NCI-H1694 (cell line): Measurements from ENCODE around the gene MYH6.
"Not testable (repeated sequence)": the region's sequence is repeated elsewhere in the genome, so short reads cannot be mapped to it uniquely, and the experiment has no call there.

Source experiments
- DNase-seq: peaks from one replicate; lab custom pipeline; 2025; lab: John Stamatoyannopoulos, UW

MYH6 gene

DNA sequence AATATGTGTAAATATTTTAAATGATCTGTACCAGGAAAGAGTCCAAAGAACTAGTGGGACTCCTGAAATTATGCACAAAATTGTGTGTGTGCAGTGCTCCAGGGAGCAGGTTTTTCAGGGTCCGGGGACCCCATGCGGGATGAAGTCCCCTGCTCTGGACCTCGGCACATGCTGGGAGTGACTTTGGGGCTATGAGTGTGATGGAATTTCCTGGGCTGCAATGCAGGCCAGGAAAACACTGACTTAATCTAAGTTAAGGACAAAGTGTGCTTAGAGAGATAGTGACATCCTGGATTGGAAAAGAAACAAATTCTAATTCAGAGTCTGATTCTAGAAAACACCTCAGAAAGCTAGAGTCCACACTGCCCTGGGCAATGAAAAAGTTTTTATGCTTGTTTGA lies 6.2 kb upstream of the MYH6 start:
- DNase-seq = no peak

- no peak for DNase-seq
Measured at GRCh38 chr14:23413681-23414080, 5.6 kb upstream of the MYH6 start.

DNA sequence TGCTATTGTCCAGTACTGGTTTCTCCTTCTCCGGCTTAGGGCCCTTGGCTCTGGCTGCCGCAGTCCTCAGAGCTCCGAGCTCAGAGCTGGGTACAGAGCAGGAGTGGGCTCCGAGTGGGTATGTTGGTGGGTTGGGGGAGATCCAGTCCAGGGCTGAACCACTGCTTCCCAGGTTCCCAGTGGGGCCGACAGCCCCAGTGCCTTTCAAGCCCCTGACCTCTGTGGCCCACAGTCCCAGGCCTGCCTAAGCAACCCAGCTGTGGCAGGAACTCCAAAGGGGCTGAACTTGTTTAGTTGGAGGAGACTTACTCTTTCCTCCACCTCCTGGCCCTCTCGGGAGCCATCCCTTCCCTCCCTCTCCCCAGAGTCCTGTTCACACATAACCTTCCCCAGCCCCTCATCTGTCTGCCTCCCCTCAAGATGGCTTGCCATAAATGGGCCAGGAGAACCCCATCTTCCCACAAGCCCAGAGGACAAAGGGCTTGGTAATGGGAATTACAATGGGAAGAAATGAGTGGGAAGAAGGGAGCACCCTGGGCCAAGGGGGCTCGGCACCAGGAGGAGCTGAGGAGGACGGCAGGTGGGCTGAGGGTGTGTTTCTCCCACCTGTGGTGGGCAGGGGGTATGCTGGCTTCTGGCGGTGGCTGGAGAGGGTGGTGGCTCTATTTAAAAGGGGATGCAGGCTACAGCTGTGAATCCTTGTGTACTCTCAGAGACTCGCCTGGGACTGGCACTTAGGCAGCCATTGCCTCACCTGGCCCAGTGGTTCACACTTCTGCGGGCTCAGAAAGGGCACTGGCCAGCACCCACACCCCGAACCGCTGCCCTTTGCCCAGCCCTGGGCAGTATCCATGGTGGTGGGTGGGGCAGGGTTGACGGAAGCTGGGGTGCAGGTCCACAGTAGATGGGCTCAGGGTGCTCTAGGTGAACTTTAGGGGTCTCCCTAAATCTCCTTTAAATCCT lies 3.8 kb upstream of the MYH6 start:
- no peak for DNase-seq

- no peak for DNase-seq
Measured at GRCh38 chr14:23409966-23410635, 2.0 kb upstream of the MYH6 start.

DNA sequence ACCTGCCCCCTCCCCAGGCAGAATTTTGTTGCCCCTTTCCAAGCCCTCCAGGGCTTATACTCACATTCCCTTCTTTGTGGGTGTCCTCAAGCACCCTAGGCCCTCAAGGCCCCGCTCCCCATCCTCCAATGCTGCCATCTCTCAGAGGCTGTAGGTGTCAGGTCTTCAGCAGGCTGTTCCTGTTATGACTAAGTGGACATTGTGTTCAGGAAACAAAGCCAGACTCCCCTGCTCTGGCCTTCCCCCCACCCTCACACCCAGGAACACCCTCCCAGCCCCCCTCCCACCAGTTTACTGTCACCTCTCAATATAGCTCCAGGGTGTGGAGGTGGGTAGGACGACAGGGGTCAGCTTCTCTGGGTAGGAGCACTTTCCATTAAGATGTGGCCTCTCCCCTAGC lies 1.4 kb upstream of the MYH6 start:
- DNase-seq = no peak

- DNase-seq = no peak
Measured at GRCh38 chr14:23408307-23408630, 196 bp upstream of the MYH6 start.

DNA sequence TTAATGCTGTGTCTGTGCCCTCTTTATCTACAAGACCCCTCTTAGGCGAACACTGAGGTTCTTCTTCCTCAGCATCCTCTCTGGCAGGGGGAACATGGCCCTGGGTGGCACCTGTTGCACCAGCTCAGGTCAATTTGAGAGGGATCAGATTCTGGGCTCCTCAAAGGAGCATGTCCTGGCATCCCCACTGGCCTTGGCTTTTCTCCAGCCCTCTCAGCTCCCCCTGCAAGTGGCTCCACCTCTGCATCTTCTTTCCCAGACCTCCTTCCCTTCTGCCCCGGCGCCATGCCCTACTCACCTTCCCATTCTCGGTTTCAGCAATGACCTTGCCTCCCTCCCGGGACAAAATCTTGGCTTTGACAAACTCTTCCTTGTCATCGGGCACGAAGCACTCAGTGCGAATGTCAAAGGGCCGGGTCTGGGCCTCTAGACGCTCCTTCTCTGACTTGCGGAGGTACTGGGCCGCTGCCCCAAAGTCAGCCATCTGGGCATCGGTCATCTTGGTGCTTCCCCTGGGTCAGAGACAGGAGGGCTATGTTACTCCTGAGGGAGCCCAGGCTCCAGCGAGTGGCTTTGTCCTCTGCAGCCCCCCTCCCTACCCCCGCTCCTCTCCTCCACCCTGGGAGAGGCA lies 1.2 kb downstream of the MYH6 start:
- DNase-seq = no peak

- peak; percentile 58 for DNase-seq
Measured at GRCh38 chr14:23406244-23406643, 1.8 kb downstream of the MYH6 start.

- no peak for DNase-seq
Measured at GRCh38 chr14:23405516-23406025, 2.5 kb downstream of the MYH6 start.

DNA sequence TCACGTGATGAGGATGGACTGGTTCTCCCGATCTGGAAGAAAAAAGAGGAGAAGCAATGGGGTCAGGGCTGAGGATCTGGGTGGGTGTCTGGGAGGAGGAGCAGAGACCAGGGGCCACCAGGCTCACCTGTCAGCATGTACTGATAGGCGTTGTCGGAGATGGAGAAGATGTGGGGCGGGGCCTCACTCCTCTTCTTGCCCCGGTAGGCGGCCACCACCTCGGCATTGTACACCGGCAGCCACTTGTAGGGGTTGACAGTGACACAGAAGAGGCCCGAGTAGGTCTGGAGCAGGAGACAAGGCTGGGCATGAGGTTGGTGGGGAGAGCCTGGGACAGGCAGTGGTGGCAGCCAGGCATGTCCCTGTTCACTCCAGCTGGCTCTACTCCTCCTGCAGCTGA lies 3.0 kb downstream of the MYH6 start:
- no peak for DNase-seq

DNA sequence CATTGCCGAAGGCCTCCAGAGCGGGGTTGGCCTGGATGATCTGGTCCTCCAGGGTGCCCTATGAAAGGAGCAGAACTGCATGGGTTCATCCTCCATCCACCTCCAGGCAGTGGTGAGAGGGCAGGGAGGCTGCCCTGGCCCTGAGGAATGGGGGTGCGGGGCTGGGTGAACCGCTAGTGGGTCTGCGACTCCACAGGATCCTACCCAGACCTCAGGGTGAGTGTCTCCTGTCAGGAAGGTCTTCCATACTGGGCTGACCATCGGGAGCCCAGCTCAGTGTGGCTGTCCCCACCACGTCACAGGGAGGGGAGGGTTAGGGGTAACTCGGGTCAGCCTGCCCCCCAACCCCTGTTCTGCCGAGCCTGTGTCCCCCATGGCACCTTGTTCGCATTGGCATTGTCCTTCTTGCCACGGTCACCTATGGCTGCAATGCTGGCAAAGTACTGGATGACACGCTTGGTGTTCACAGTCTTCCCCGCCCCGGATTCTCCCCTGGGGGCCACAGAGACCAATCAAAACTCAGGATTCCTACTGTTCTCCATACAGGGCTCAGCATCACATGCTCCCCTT lies 3.7 kb downstream of the MYH6 start:
- no peak for DNase-seq

DNA sequence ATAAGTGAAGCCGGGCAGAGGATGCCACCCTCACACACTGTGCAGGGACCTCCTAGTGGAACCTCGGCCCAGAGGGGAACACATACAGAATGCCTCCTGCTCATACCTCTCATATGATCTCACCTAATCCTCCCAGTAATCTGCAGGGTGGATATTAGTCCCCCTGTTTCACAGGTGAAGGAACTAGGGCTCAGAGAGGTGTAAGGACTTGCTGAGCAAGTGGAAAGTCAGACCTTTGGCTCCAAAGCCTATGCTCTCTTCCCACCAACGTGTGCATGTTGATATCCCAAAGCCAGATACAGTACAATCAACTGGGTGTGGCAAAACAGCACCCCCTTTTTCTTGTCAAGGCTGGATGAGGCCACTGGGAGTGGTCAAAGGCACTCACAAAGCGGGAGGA lies 4.2 kb downstream of the MYH6 start:
- DNase-seq = no peak

DNA sequence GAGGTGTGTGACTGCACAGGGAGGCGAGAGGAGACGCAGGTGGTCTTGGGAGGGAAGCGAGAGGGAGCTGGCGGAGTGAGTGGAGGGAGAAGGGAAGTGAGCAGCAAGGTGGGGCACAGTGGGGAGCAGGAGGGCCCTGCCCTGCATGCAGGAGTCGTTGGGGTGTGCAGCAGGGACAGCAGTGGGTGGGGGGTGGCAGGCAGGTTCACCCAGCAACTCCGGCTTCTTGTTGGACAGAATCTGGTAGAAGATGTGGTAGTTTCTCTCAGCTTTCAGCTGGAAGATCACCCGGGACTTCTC lies 5.0 kb downstream of the MYH6 start:
- DNase-seq = no peak

DNA sequence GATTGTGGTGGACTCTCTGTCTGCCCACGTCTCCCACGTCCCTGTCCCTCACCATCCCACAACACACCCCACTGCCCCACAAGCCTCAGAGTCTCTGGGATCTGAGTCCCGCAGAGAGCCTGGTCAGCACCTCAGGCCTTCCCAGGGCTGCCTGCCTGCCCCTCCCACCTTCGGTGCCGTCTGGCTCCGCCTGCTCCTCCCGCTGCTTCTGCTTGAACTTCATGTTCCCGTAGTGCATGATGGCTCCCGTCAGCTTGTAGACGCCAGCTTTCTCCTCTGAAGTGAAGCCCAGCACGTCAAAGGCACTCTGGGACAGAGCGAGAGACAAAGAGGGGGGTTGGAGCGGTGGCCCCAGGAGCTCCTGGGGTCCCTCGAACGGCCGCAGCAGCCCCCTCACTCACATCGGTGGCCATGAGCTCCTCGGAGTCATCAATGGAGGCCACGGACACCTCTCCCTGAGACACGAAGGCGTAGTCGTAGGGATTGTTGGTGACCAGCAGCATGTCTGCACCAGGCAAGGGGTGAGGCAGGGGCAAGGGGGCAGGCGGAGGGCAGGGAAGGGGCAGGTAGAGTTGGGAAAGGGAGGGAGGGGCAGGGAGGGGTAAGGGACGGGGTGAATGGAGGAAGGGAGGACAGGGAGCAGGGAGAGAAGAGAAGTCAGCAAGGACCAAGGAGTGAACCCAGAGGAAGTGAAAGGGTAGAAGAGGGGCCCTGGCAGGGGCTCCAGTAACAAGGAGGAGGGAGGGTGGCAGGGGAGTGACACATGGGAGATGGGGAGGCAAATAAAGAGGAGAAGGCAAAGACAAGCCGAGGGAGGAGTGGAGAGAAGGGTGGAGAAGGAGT lies 5.6 kb downstream of the MYH6 start:
- no peak for DNase-seq

- no peak for DNase-seq
Measured at GRCh38 chr14:23401291-23401690, 6.8 kb downstream of the MYH6 start.

DNA sequence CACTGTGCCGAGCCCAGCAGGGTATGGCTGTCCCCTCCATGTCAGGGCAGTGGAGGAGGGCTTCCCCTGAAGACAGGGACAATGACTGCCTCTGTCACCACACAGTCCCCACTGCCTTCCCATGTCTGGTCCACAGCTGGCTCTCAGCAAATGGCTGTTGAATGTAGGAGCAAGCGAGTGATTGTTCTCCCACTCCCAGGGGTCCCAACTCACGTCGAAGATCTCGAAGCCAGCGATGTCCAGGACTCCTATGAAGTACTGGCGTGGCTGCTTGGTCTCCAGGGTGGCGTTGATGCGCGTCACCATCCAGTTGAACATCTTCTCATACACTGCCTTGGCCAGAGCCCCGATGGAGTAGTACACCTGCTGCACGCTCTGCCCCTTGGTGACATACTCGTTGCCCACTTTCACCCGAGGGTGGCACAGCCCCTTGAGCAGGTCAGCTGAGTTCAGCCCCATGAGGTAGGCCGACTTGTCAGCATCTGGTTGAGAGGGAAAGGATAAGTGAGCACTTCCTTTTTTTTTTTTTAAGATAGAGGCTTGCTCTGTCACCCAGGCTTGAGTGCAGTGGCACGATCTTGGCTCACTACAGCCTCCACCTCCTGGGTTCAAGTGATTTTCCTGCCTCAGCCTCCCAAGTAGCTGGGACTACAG lies 7.5 kb downstream of the MYH6 start:
- DNase-seq = not testable (repeated sequence)

GRCh38 chr14:23399591-23399990 lies 8.5 kb downstream of the MYH6 start:
- DNase-seq = no peak

- no peak for DNase-seq
Measured at GRCh38 chr14:23399136-23399535, 8.9 kb downstream of the MYH6 start.

DNA sequence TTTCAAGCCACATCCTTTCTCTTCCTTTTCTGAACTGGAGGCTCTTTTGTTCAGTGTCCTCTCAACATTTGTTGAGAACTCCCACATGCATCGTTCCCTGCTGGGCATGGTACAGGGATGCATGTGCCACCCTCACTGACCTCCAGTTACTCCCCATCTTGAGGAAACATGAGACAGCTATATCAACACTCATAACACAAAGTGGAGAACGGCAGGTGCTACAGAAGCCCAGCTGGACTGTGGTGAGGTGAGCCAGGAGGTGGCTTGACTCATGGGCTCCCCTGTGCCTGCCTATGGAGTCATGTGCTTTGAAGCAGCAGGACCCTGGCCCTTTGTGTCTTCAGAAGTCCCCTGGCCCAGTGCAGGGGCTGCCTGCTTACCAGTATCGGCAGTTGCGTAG lies 9.7 kb downstream of the MYH6 start:
- DNase-seq = no peak

DNA sequence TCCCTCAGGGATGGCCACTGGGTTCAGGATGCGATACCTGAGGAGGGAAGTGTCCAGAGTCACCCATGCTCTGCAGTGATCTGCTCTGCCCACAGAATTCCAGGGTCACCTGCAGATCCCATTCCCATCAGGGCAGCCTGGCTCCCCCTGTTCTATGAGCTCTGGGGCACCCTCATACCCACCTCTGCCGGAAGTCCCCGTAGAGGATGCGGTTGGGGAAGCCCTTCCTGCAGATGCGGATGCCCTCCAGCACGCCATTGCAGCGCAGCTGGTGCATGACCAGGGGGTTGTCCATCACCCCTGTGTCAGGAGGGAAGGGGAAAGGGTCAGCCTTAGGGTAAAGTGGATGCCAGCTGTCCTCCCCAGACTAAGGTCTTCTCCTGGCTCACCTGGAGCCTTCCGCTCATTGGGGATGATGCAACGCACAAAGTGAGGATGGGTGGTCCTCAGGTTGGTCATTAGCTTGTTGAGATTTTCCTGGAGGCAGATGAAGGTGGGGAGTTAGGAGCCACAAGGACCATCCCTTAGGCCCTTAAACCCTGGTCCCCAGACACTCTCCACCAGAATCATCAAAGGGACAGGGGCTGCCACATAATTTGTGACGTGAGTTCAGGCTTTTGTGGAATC lies 11.2 kb downstream of the MYH6 start:
- no peak for DNase-seq

- no peak for DNase-seq
Measured at GRCh38 chr14:23396126-23396525, 11.9 kb downstream of the MYH6 start.
